K562 (cell line): ENCODE measurements around the gene MIEF1. TPM values are rescaled to one million over a fixed set of nuclear protein-coding genes. Genes with fewer than 3 reads are reported as not detected.

Experiments
- AFF1 ChIP-seq, 2 experiments: fragments of 450-650 bp; IDR thresholded peaks; 2 replicates each; pipeline ENCODE4 v1.6.1; 2018; ENCODE audit warnings: mild to moderate bottlenecking in 2 of 2, low read depth in 1 of 2; ENCODE audit not compliant: partially characterized antibody in 2 of 2
- CREM ChIP-seq: IDR thresholded peaks from 2 replicates; pipeline ENCODE4 v1.6.1; 2014; ENCODE audit warnings: antibody characterized with exemption, low read depth
- ELK1 ChIP-seq: sonication (generic); formaldehyde crosslinking; IDR thresholded peaks from 2 replicates; pipeline ENCODE4 v1.8.1; 2022; ENCODE audit warnings: missing genetic modification reagents
- ETV1 ChIP-seq: fragments of 450-650 bp; conservative IDR thresholded peaks from 2 replicates; pipeline ENCODE4 v1.6.1; 2016; ENCODE audit warnings: missing genetic modification characterization, control low read depth, low read depth, missing compliant biosample characterization
- HDAC2 ChIP-seq: fragments of 450-650 bp; IDR thresholded peaks from 2 replicates; pipeline ENCODE4 v1.6.1; 2016; ENCODE audit warnings: mild to moderate bottlenecking
- IRF9 ChIP-seq: fragments of 450-650 bp; IDR thresholded peaks from 2 replicates; pipeline ENCODE4 v1.6.1; 2016; ENCODE audit warnings: missing biosample characterization, missing genetic modification characterization
- JUN ChIP-seq, 2 experiments: sonication (generic) in 1 of 2; formaldehyde crosslinking in 1 of 2; IDR thresholded peaks; 2 replicates each; pipeline versions ENCODE4 v1.6.1 to v1.8.0; 2012 to 2022; ENCODE audit warnings: borderline replicate concordance in 2 of 2, mild to moderate bottlenecking in 2 of 2, improper control_type of control experiment in 1 of 2, low read depth in 1 of 2, low read length in 1 of 2, missing genetic modification reagents in 1 of 2
- NONO ChIP-seq, 2 experiments: fragments of 200-400 bp in 1 of 2; fragments of 450-650 bp in 1 of 2; formaldehyde crosslinking in 1 of 2; IDR thresholded peaks; 2 replicates each; pipeline ENCODE4 v1.6.1; 2017; ENCODE audit warnings: low read depth in 2 of 2, mild to moderate bottlenecking in 2 of 2, moderate library complexity in 2 of 2, low read length in 1 of 2
- SMARCE1 ChIP-seq: fragments of 450-650 bp; IDR thresholded peaks from 2 replicates; pipeline ENCODE4 v1.7.1; 2016; ENCODE audit warnings: mild to moderate bottlenecking
- TCF7L2 ChIP-seq: fragments of 150-350 bp; IDR thresholded peaks from 2 replicates; pipeline ENCODE4 v1.6.1; 2016; ENCODE audit warnings: low read depth, mild to moderate bottlenecking, low read length, moderate library complexity
- TEAD2 ChIP-seq: fragments of 450-650 bp; IDR thresholded peaks from 2 replicates; pipeline ENCODE4 v1.6.1; 2016; ENCODE audit warnings: missing genetic modification characterization, control low read depth, missing compliant biosample characterization
- TGIF2 ChIP-seq: sonication (generic); formaldehyde crosslinking; IDR thresholded peaks from 2 replicates; pipeline ENCODE4 v1.8.1; 2022; ENCODE audit warnings: mild to moderate bottlenecking, missing genetic modification reagents, moderate library complexity
- XRCC3 ChIP-seq: fragments of 450-650 bp; IDR thresholded peaks from 2 replicates; pipeline ENCODE4 v1.6.1; 2017; ENCODE audit warnings: mild to moderate bottlenecking, moderate library complexity
- ZNF217 ChIP-seq: sonication (generic); formaldehyde crosslinking; IDR thresholded peaks from 2 replicates; pipeline ENCODE4 v1.8.0; 2022; ENCODE audit warnings: mild to moderate bottlenecking, missing genetic modification reagents
- ZNF41 ChIP-seq: fragments of 250-450 bp; sonication (Bioruptor Pico); conservative IDR thresholded peaks from 2 replicates; pipeline ENCODE4 v1.4.0; 2020; ENCODE audit warnings: mild to moderate bottlenecking
- ZNF583 ChIP-seq: fragments of 250-450 bp; sonication (Bioruptor Pico); IDR thresholded peaks from 2 replicates; pipeline ENCODE4 v1.4.0; 2020
- polyA plus RNA-seq, 8 experiments: library from polyadenylated mRNA; depleted of rRNA in 4 of 8; stranded (reverse) in 5 of 8; unstranded in 3 of 8; fragments of >200 nt; fragmentation: Nextera tagmentation in 2 of 8; fragmentation: Illumina TruSeq in 1 of 8; extraction: Ambion mirVana in 2 of 8; extraction: Trizol in 1 of 8; gene quantifications; 2 replicates each; pipeline versions ENCODE4 v1.2.1 to v1.2.3, GENCODE V29; 2011 to 2014; ENCODE audit warnings: inconsistent platforms in 1 of 8, missing spikeins in 1 of 8
- total RNA-seq, 7 experiments: library from RNA; depleted of rRNA in 6 of 7; stranded (reverse); fragments of >200 nt in 6 of 7; fragmentation: Illumina TruSeq in 2 of 7; extraction: Trizol in 2 of 7; gene quantifications; 2 replicates each; pipeline versions ENCODE4 v1.2.1 to v1.2.3, GENCODE V29; 2011 to 2021; ENCODE audit warnings: low replicate concordance in 1 of 7
- TF ChIP-seq, protein P1 (sequence below): fragments of 450-650 bp; conservative IDR thresholded peaks from 2 replicates; pipeline ENCODE4 v1.6.1; 2016; ENCODE audit warnings: missing genetic modification characterization, low read depth, mild to moderate bottlenecking, missing compliant biosample characterization, moderate library complexity

Gene MIEF1
- total and polyA plus RNA-seq, 9 of the 15 experiments (the other 6 are each of a cell fraction or from before 2014, with no cell fraction given), result 10.9 to 51.8 (median 25.5) TPM

DNA sequence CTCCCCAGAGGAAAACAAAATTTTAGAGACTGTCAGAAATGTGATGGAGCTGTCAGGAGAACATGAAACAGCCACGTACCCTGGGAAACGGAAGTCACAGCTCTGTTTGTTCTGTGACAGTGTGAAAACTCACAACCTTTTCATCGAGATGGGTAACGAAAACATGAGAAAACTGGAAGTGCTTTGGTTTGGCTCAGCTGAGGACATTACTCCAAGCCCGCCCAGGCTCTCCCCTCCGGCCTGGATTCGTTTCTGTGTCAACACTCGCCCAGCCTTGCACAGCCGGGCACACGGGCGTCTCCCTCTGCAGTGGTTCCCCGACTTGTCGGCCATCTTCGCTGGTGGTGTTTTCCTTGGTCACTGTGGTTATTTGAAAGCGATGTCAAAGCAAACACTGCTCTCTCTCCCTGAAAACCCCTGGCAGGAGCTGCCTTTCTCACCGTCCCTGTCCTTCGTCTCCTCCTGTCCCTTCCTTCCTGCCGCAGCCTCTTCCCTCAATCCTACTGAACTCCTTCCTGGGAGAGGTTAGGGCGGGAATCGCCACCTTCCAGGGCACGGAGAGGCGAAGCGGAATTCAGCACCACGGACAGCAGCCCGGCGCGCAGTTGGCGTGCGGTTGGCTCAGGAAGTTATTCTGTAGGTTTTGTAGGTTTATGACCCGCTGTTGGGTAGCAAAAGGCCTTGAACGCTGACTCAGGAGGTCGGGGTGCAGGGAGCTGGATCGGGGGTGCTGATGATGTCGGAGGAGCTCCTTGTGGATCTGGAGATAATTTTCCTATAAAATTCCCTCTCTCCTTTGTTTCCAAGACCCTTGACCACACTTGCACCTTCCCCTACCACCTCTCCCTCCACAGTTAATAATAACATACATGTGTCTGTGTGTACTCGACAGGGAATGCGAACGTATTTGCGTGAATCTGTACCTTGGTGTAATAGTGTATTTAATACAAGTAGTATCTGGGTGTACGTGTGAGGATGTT, 43.6 kb downstream of the MIEF1 start (continued):
- TF ChIP-seq CREM (peak; percentile 34; the same call in 1 of the 2 replicates), TGIF2 (CRISPR knock-in tag) (peak; percentile 82), ELK1 (CRISPR knock-in tag) (no peak), SMARCE1 (0 out of 2 replicates have a peak, but pooled peaks have one; percentile 24), TEAD2 (no peak), NONO (IDR thresholded peaks at IDR 0.05; ENCODE audit: low read depth in 2 of 2, low read length in 1 of 2) (no peak), ZNF217 (CRISPR knock-in tag) (no peak), IRF9 (no peak), ZNF41 (CRISPR knock-in tag) (no peak), JUN (IDR thresholded peaks at IDR 0.05; ENCODE audit: borderline replicate concordance, low read depth, low read length) (no peak), JUN (CRISPR knock-in tag; IDR thresholded peaks at IDR 0.05; ENCODE audit: borderline replicate concordance) (no peak), ZNF583 (CRISPR knock-in tag) (no peak), ETV1 (peak; percentile 24; the same call in 1 of the 2 replicates), XRCC3 (no peak), TCF7L2 (no peak), HDAC2 (peak; percentile 88; the same call in 1 of the 2 replicates), AFF1 (IDR thresholded peaks at IDR 0.05; ENCODE audit: low read depth in 1 of 2, partially characterized antibody in 2 of 2) (peak in 1 of 2 experiments; percentile 92)
- TF ChIP-seq, protein P1, sequence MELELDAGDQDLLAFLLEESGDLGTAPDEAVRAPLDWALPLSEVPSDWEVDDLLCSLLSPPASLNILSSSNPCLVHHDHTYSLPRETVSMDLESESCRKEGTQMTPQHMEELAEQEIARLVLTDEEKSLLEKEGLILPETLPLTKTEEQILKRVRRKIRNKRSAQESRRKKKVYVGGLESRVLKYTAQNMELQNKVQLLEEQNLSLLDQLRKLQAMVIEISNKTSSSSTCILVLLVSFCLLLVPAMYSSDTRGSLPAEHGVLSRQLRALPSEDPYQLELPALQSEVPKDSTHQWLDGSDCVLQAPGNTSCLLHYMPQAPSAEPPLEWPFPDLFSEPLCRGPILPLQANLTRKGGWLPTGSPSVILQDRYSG (tag), result peak; percentile 72; the same call in 1 of the 2 replicates
